ENCODE measurements around the gene FOXE3.

GRCh38 chr1:47401761-47402160 is 14.3 kb upstream of the FOXE3 start:
- no peak for TF ChIP-seq TAF1 (IDR thresholded peaks at IDR 0.05; ENCODE audit: low read depth, low read length)
- no peak for TF ChIP-seq CTCF (IDR thresholded peaks at IDR 0.05; ENCODE audit: control extremely low read depth in 1 of 3, insufficient read depth in 1 of 3, low read depth in 1 of 3, low read length in 3 of 3)
- no peak for TF ChIP-seq SP2 (IDR thresholded peaks at IDR 0.05; ENCODE audit: low read length)
- no peak for TF ChIP-seq CHD1 (IDR thresholded peaks at IDR 0.05; ENCODE audit: low read depth, low read length)
- TF ChIP-seq ATF2 (IDR thresholded peaks at IDR 0.05; ENCODE audit: low read length) = no peak
- no peak for TF ChIP-seq YY1 (IDR thresholded peaks at IDR 0.05; ENCODE audit: low read depth, low read length)
- TF ChIP-seq POLR2A (IDR thresholded peaks at IDR 0.05; ENCODE audit: control extremely low read depth in 1 of 2, low read depth in 2 of 2, low read length in 2 of 2) = no peak
- TF ChIP-seq RAD21 (IDR thresholded peaks at IDR 0.05 in 1 of 2, conservative IDR thresholded peaks at IDR 0.05 in 1 of 2; ENCODE audit: low read depth in 2 of 2, low read length in 2 of 2) = no peak

Measured in H1 (cell line).